HG03439 (cell line): ENCODE measurements around the gene POU1F1.
"Not testable (repeated sequence)": the region's sequence is repeated elsewhere in the genome, so short reads cannot be mapped to it uniquely, and the experiment has no call there.

ENCODE experiments used
- ATAC-seq: cut with Tn5 transposase; IDR thresholded peaks from one replicate; pipeline ENCODE4 v1.9.1; 2021; ENCODE audit warnings: mild to moderate bottlenecking, moderate library complexity; ENCODE audit not compliant: unreplicated experiment

Gene POU1F1, protein sequence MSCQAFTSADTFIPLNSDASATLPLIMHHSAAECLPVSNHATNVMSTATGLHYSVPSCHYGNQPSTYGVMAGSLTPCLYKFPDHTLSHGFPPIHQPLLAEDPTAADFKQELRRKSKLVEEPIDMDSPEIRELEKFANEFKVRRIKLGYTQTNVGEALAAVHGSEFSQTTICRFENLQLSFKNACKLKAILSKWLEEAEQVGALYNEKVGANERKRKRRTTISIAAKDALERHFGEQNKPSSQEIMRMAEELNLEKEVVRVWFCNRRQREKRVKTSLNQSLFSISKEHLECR

DNA sequence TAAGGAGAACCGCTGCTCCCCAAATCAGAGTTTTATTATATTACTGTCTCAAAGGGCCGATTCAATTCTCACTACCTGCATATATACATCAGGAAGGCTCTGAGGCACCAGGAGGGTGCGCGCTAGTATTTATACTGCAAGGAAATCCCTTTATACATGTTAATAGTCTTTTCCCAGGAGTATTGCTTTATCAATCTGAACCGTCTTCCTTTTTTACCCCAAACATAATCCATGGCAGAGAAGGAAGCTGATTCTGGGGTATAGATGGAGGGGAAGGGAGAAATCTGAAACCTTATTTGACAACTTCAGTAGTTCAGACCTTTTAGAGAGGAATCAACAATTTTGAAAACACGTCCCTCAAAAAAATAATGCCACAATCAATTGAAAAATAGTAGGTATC is at the start of gene POU1F1:
TSS of gene POU1F1 (minus strand) at position 101 of the 400 bp plus-strand sequence. CDS start 122 bp downstream, outside the sequence.
- ATAC-seq: no peak

- ATAC-seq: no peak
These were observed 48.2 kb upstream of the POU1F1 start for GRCh38 chr3:87324609-87325008.

DNA sequence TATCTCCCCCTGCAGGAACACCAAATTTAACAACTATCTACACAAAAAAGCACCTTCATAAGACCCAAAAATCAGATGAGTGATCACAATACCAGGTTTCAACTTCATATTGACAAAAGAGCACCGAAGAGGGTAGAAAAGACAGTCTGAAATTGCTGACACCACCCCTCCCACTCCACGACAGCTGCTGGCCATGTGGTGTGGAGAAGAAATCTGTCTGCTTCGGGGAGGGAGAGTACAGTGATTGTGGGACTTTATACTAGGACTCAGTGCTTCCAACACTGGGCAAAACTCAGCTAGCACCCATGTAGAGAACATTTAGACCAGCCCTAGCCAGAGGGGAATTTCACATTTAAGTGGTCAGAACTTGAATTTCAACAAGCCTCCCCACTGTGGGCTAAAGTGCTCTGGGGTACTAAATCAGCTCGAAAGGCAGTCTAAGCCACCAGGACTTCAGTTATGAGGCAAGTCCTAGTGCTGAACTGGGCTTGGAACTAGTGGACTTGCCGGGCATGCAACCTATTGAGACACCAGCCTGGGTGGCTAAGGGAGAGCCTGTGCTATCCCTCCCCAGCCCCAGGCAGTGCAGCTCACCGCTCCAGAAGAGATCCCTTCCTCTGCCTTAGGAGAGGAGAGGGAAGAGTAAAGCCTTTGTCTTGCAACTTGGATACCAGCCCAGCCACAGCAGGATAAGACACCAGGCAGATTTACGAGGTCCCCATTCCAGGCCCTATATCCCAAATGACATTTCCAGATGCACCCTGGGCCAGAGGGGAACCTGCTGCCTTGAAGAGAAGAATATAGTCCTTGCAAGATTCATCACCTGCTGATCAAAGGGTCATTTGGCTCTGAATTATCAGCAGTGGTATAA is 44.6 kb upstream of the POU1F1 start:
- ATAC-seq: no peak

GRCh38 chr3:87318617-87319021 is 42.2 kb upstream of the POU1F1 start:
- no peak for ATAC-seq

- ATAC-seq: no peak
These were observed 41.4 kb upstream of the POU1F1 start for GRCh38 chr3:87317779-87318178.

DNA sequence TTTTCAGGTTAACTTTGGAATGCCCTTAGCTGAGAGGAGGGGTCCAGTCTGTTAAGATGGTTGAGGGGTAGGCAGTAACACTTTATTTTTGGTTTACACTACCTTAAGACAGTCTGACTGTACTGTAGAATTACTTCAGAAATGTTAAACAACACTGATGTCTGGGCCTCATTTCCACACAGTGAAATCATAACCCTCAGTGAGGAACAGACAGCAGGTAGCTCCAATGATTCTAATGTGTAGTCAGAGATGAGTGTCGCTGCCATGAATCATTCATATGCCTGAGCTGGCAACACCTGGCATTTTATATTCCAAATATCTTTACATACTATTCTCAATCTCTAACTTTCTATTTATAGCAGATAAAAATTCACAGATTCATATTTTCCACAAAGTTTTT is 37.3 kb upstream of the POU1F1 start:
- ATAC-seq: no peak

DNA sequence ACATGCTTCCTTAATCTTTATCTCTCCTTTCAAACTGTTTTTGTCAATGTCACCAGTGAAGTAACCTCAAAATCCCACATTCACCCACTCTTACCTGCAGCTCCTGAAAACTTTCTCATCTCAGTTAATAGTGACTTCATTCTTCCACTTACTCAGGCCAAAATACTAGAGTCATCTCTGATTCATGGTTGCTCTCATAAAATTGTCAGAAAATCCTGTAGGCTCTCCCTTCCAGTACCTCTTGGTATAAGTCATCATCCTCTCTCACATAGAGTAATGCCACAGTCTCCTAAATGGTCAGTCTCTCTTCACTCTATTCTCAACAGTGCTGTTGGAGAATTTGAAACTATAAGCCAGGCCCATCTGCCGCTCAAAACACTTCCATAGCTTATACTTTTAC is 34.9 kb upstream of the POU1F1 start:
- ATAC-seq: no peak

GRCh38 chr3:87309601-87310000 is 33.2 kb upstream of the POU1F1 start:
- no peak for ATAC-seq

GRCh38 chr3:87307805-87308204 is 31.4 kb upstream of the POU1F1 start:
- ATAC-seq: peak; percentile 70

GRCh38 chr3:87305517-87305916 is 29.1 kb upstream of the POU1F1 start:
- no peak for ATAC-seq

DNA sequence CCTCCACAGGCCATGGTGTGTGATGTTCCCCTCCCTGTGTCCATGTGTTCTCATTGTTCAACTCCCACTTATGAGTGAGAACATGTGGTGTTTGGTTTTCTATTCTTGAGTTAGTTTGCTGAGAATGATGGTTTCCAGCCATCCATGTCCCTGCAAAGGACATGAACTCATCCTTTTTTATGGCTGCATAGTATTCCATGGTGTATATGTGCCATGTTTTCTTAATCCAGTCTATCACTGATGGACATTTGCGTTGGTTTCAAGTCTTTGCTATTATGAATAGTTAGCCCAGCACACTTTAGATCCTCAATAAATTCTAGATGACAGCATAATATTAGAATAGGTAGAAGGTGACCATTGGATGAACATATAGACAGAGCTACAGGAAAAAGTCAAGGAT is 28.6 kb upstream of the POU1F1 start:
- not testable (repeated sequence) for ATAC-seq

GRCh38 chr3:87298111-87298718 is 21.8 kb upstream of the POU1F1 start:
- peak; percentile 85 for ATAC-seq

GRCh38 chr3:87288446-87288845 is 12.1 kb upstream of the POU1F1 start:
- ATAC-seq: no peak

DNA sequence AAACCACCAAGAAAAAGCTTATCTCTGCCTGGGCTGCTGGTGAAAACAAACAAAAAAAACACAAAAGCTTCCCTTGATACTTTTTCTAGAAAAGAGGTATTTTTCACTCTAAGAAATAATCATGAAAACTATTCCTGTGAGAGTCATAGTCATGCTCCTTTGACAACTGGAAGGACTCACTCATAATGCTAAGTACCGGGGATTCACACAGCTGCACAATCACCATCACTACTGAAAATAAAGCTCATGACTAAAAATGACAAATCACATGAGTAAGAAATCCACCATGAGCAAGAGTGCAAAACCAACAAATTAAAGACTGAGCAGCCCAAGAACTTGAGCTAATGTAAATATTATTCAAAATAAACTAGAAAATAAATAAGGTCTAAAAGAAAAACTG is 10.6 kb upstream of the POU1F1 start:
- ATAC-seq: peak; percentile 75

DNA sequence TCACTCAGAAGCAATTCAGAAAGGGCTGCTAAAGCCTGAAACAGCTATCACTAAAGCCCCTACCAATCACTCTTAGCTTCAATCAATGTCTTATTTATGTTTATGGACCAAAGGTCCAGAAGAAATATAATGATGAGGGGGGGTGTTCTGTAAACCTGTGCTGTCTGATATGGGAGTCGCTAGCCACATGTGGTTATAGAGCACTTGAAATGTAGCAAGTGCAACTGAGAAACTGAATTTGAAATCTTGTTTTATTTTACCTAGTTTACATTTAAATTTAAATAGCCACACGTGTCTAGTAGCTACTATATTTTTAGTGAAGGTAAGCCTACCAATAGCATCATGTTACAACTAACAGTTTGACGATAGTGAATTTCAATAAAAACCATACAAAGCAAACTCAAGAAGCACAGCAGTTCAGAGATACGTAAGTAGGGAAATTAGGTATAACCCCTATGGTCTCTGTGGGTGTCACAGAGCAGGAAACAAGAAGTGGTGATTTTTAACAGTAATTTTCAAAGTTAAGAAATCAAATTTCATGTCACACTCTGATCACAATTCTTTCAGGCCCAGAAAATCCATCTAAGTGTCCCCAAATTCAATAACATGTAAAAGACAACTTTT is 3.6 kb downstream of the POU1F1 start:
- peak; percentile 91 for ATAC-seq

- ATAC-seq: no peak
These were observed 5.3 kb downstream of the POU1F1 start for GRCh38 chr3:87270908-87271700.

- no peak for ATAC-seq
These were observed 6.7 kb downstream of the POU1F1 start for GRCh38 chr3:87269723-87270122.

DNA sequence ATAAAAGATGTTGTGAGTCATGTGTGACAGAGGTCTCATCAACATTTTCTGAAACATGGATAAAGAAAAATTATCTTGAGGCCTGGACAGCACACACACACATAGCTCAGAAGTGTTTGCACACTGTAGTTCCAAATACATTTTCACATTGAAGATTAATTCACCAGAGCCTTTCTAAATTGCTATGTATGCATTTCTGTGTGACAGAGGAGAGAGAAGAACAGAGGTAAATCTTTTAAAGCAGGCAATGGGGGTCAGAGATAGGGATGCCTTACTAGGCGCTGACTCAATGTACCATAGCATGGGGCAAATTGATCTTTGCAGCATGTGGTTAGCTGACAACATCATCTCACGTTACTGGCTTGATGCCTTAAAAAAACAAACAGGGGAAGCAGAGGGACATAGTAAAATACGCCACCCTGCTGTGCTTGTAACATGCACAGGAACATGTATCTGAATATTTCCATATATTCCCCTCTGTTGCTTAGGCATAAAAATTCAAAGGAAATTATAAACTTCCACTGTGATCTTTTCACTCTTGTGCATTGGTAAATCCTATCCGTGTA is 7.7 kb downstream of the POU1F1 start:
- no peak for ATAC-seq

DNA sequence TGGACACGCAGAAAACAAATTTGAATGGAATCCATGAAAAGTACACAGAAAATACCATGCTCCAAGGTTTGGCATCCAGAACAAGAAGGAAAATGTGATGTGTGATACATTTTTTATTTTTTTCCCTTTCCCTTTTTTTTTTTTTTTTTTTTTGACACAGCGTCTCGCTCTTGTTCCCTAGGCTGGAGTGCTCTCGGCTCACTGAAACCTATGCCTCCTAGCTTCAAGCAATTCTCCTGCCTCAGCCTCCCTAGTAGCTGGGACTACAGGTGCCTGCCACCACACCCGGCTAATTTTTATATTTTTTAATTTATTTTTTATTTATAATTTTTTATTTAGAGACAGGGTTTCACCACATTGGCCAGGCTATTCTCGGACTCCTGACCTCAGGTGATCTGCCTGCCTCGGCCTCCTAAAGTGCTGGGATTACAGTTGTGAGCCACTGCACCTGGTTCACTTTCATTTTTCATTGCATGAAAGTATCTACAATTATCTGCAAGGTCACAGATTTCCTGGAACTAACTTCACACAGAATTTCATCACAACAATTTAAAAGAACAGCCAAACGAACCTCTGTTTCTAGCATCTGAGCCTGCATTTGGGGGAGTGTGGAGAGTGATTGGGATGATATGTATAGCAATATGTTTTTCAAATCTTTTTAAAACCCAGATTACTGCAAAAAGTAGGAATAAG is 8.3 kb downstream of the POU1F1 start:
- ATAC-seq: no peak

- ATAC-seq: no peak
These were observed 14.5 kb downstream of the POU1F1 start for GRCh38 chr3:87261925-87262324.
